H1 (cell line): Measurements from ENCODE around the gene CA5A. TPM values are rescaled to one million over a fixed set of nuclear protein-coding genes. Genes with fewer than 3 reads are reported as not detected.
A peak's percentile ranks its signal among the peaks of the same experiment; 100 is the strongest.
"Not testable (repeated sequence)": the region's sequence is repeated elsewhere in the genome, so short reads cannot be mapped to it uniquely, and the experiment has no call there.

ENCODE experiments used
- CTCF ChIA-PET: fragments of 300-600 bp; sonication (Branson Sonifier 250); formaldehyde crosslinking; loops from one replicate; lab custom pipeline; 2021; ENCODE audit not compliant: partially characterized antibody; lab: Charles Lee
- POLR2A ChIA-PET: fragments of 300-600 bp; sonication (Branson Sonifier 250); formaldehyde crosslinking; loops from one replicate; lab custom pipeline; 2021; ENCODE audit warnings: inconsistent platforms; ENCODE audit not compliant: partially characterized antibody; lab: Charles Lee
- DNase-seq, 2 experiments: peaks; one replicate each; pipeline versions ENCODE4 v3.0.0 to v3.0.0-alpha.2; 2010 to 2022; ENCODE audit warnings: low spot score in 2 of 2, low read depth in 1 of 2, mixed read lengths in 1 of 2
- FAIRE-seq: peaks from 2 replicates; lab custom pipeline; 2011; peaks lifted over from hg19 to GRCh38; lab: Jason Lieb, UNC
- H2AFZ ChIP-seq: 2 replicates; pipeline ENCODE4 v1.8.1; 2012; ENCODE audit warnings: low read length, inconsistent platforms
- H2AK5ac ChIP-seq: 2 replicates; pipeline ENCODE4 v1.6.1; 2013; ENCODE audit warnings: low read depth, low read length
- H2BK120ac ChIP-seq: replicated peaks from 2 replicates; pipeline ENCODE3; 2013; ENCODE audit warnings: low read depth, low read length, inconsistent platforms
- H2BK12ac ChIP-seq: 2 replicates; pipeline ENCODE4 v1.6.1; 2013; ENCODE audit warnings: low read depth, low read length
- H2BK15ac ChIP-seq: 2 replicates; pipeline ENCODE4 v1.6.1; 2013; ENCODE audit warnings: low read length
- H2BK20ac ChIP-seq: 2 replicates; pipeline ENCODE4 v1.6.1; 2013; ENCODE audit warnings: low read length
- H2BK5ac ChIP-seq: 2 replicates; pipeline ENCODE4 v1.6.1; 2013; ENCODE audit warnings: low read depth, low read length
- H3K14ac ChIP-seq: 2 replicates; pipeline ENCODE4 v1.6.1; 2013; ENCODE audit warnings: inconsistent platforms; ENCODE audit not compliant: insufficient read length
- H3K18ac ChIP-seq: 2 replicates; pipeline ENCODE4 v1.6.1; 2013; ENCODE audit warnings: low read length; ENCODE audit errors: extremely low read depth
- H3K23ac ChIP-seq: 2 replicates; pipeline ENCODE4 v1.6.1; 2013; ENCODE audit warnings: inconsistent platforms; ENCODE audit not compliant: insufficient read length
- H3K23me2 ChIP-seq: 2 replicates; pipeline ENCODE4 v1.6.1; 2013; ENCODE audit warnings: low read depth, low read length
- H3K27ac ChIP-seq: 2 replicates; pipeline ENCODE4 v1.6.1; 2011; ENCODE audit warnings: low read depth, low read length, inconsistent platforms
- H3K27me3 ChIP-seq, 4 experiments: replicated peaks in 1 of 4; 1 replicate in 1 of 4; 2 replicates in 3 of 4; pipeline versions ENCODE4 v1.6.1 to v1.8.1; 2011 to 2013; ENCODE audit warnings: low read length in 3 of 4, mild to moderate bottlenecking in 3 of 4, inconsistent platforms in 2 of 4, mixed read lengths in 2 of 4, moderate library complexity in 1 of 4; ENCODE audit not compliant: control insufficient read depth in 3 of 4, insufficient read depth in 3 of 4; ENCODE audit errors: extremely low read depth in 1 of 4
- H3K36me3 ChIP-seq, 4 experiments: 2 replicates each; pipeline versions ENCODE4 v1.6.1 to v1.8.1; 2011 to 2013; ENCODE audit warnings: mild to moderate bottlenecking in 4 of 4, low read length in 3 of 4, moderate library complexity in 2 of 4, control low read depth in 1 of 4, inconsistent platforms in 1 of 4; ENCODE audit not compliant: insufficient read depth in 4 of 4, control insufficient read depth in 2 of 4
- H3K4ac ChIP-seq: replicated peaks from 2 replicates; pipeline ENCODE3; 2013; ENCODE audit warnings: low read length, low read depth, mixed read lengths, inconsistent platforms; ENCODE audit not compliant: insufficient read length
- H3K4me1 ChIP-seq, 4 experiments: replicated peaks in 1 of 4; 1 replicate in 1 of 4; 2 replicates in 3 of 4; pipeline versions ENCODE4 v1.6.1 to v1.8.1; 2011 to 2013; ENCODE audit warnings: low read length in 3 of 4, inconsistent platforms in 2 of 4, mixed read lengths in 1 of 4; ENCODE audit not compliant: insufficient read depth in 4 of 4, control insufficient read depth in 3 of 4
- H3K4me2 ChIP-seq, 2 experiments: 2 replicates each; pipeline versions ENCODE4 v1.6.1 to v1.8.1; 2011 to 2013; ENCODE audit warnings: low read depth in 2 of 2, low read length in 2 of 2, control low read depth in 1 of 2, inconsistent platforms in 1 of 2, mild to moderate bottlenecking in 1 of 2; ENCODE audit not compliant: insufficient read depth in 1 of 2
- H3K4me3 ChIP-seq, 4 experiments: fragments of 200-600, 300-600 bp in 1 of 4; sonication (generic), shearing (Covaris generic), sonication (Bioruptor Twin) in 1 of 4; 2 replicates each; pipeline versions ENCODE4 v1.5.1 to v1.8.1; 2011 to 2016; ENCODE audit warnings: low read length in 4 of 4, low read depth in 3 of 4, control low read depth in 2 of 4, inconsistent platforms in 2 of 4, mild to moderate bottlenecking in 2 of 4, mixed read lengths in 1 of 4, moderate library complexity in 1 of 4; ENCODE audit not compliant: insufficient read depth in 2 of 4; ENCODE audit errors: extremely low read depth in 1 of 4
- H3K56ac ChIP-seq: replicated peaks from 2 replicates; pipeline ENCODE3; 2013; ENCODE audit warnings: low read depth, mild to moderate bottlenecking, mixed read lengths, low read length, inconsistent platforms; ENCODE audit not compliant: insufficient read length
- H3K79me1 ChIP-seq: 2 replicates; pipeline ENCODE4 v1.6.1; 2013; ENCODE audit warnings: low read depth, low read length, control low read depth
- H3K79me2 ChIP-seq, 2 experiments: 2 replicates each; pipeline versions ENCODE4 v1.6.1 to v1.8.1; 2012 to 2013; ENCODE audit warnings: low read length in 2 of 2, mild to moderate bottlenecking in 2 of 2, inconsistent platforms in 1 of 2; ENCODE audit not compliant: insufficient read depth in 2 of 2, control insufficient read depth in 1 of 2
- H3K9ac ChIP-seq, 4 experiments: replicated peaks in 1 of 4; 1 replicate in 1 of 4; 2 replicates in 3 of 4; pipeline versions ENCODE4 v1.6.1 to v1.8.1; 2011 to 2013; ENCODE audit warnings: low read depth in 3 of 4, low read length in 3 of 4, control low read depth in 2 of 4, mild to moderate bottlenecking in 2 of 4, moderate library complexity in 2 of 4, inconsistent platforms in 1 of 4; ENCODE audit errors: extremely low read depth in 1 of 4
- H3K9me3 ChIP-seq, 2 experiments: 2 replicates each; pipeline versions ENCODE4 v1.6.1 to v1.8.1; 2012 to 2013; ENCODE audit warnings: mild to moderate bottlenecking in 2 of 2, moderate library complexity in 2 of 2, control low read depth in 1 of 2, inconsistent platforms in 1 of 2, low read depth in 1 of 2, low read length in 1 of 2, mixed read lengths in 1 of 2; ENCODE audit not compliant: insufficient read depth in 2 of 2
- H4K20me1 ChIP-seq, 2 experiments: replicated peaks in 1 of 2; 2 replicates each; pipeline versions ENCODE3 to v1.8.1; 2011 to 2013; ENCODE audit warnings: inconsistent platforms in 2 of 2, low read length in 2 of 2, mild to moderate bottlenecking in 1 of 2; ENCODE audit not compliant: insufficient read depth in 2 of 2, control insufficient read depth in 1 of 2
- H4K5ac ChIP-seq: 2 replicates; pipeline ENCODE4 v1.6.1; 2013; ENCODE audit warnings: low read length, low read depth, mixed read lengths, inconsistent platforms; ENCODE audit not compliant: insufficient read length
- H4K8ac ChIP-seq: 2 replicates; pipeline ENCODE4 v1.8.0; 2013; ENCODE audit warnings: mild to moderate bottlenecking, moderate library complexity, low read length, inconsistent platforms; ENCODE audit not compliant: insufficient read depth; ENCODE audit errors: extremely low read depth
- H4K91ac ChIP-seq: replicated peaks from 2 replicates; pipeline ENCODE3; 2013; ENCODE audit warnings: low read length, mixed read lengths, inconsistent platforms; ENCODE audit not compliant: insufficient read length
- CTCF ChIP-seq, 3 experiments: IDR thresholded peaks; 1 replicate in 2 of 3; 2 replicates in 1 of 3; pipeline versions ENCODE4 v1.5.1 to v1.6.1; 2011; ENCODE audit warnings: low read length in 3 of 3, mild to moderate bottlenecking in 3 of 3, inconsistent platforms in 2 of 3, low read depth in 1 of 3, moderate library complexity in 1 of 3; ENCODE audit not compliant: insufficient read depth in 1 of 3; ENCODE audit errors: control extremely low read depth in 1 of 3
- EGR1 ChIP-seq: IDR thresholded peaks from 2 replicates; pipeline ENCODE4 v1.6.1; 2011; ENCODE audit warnings: low read depth, low read length, borderline replicate concordance
- RAD21 ChIP-seq, 2 experiments: IDR thresholded peaks in 1 of 2; conservative IDR thresholded peaks in 1 of 2; 2 replicates each; pipeline ENCODE4 v1.6.1; 2011; ENCODE audit warnings: low read depth in 2 of 2, low read length in 2 of 2, improper control_type of control experiment in 1 of 2, inconsistent platforms in 1 of 2, mild to moderate bottlenecking in 1 of 2, moderate library complexity in 1 of 2
- WGBS, 2 experiments: shearing (Covaris generic) in 1 of 2; methylation state at CpG; one replicate each; pipeline versions ENCODE4 v1.1.6 to v1.1.7; 2013 to 2015; ENCODE audit warnings: low lambda C conversion rate in 2 of 2, mixed read lengths in 2 of 2, inconsistent platforms in 1 of 2, low coverage in 1 of 2, missing lambda C conversion rate in 1 of 2; ENCODE audit not compliant: insufficient replicate concordance in 2 of 2, insufficient coverage in 1 of 2, insufficient read length in 1 of 2; ENCODE audit errors: extremely low coverage in 1 of 2, missing lambda C conversion rate in 1 of 2; 5-methylcytosine and 5-hydroxymethylcytosine counted together
- polyA plus RNA-seq, 7 experiments: library from polyadenylated mRNA; depleted of rRNA in 3 of 7; stranded (reverse) in 5 of 7; unstranded in 2 of 7; fragments of >200 nt in 5 of 7; fragments of 200-250 nt in 2 of 7; gene quantifications; 1 replicate in 5 of 7; 2 replicates in 1 of 7; 4 replicates in 1 of 7; pipeline versions ENCODE4 v1.2.1 to v1.2.3, GENCODE V29; 2011 to 2013; ENCODE audit warnings: missing spikeins in 2 of 7, mixed read lengths in 2 of 7
- total RNA-seq: library from RNA; stranded (reverse); fragmentation: NEBNext Ultra II Directional; extraction: Animal tissue kit (Norgen Biotek cat#: 25700); gene quantifications from 2 replicates; pipeline ENCODE4 v1.2.1, GENCODE V29; 2021

Gene CA5A
- total and polyA plus RNA-seq, 2 of the 8 experiments (the other 6 are each of a cell fraction or from before 2014, with no cell fraction given) = not detected

- H3K9me3 ChIP-seq, H3K27ac ChIP-seq, H4K5ac ChIP-seq, H4K20me1 ChIP-seq, H2BK15ac ChIP-seq, H2BK20ac ChIP-seq, H3K18ac ChIP-seq, H3K79me2 ChIP-seq, H2AFZ ChIP-seq, H3K9ac ChIP-seq, H4K91ac ChIP-seq, H3K23me2 ChIP-seq, H3K4me1 ChIP-seq, H3K36me3 ChIP-seq, H3K4ac ChIP-seq, H2AK5ac ChIP-seq, H3K27me3 ChIP-seq, H3K4me3 ChIP-seq, H3K14ac ChIP-seq, H2BK5ac ChIP-seq, H3K79me1 ChIP-seq, H3K23ac ChIP-seq, H4K8ac ChIP-seq, H2BK120ac ChIP-seq, H2BK12ac ChIP-seq, FAIRE-seq, H3K4me2 ChIP-seq, H3K56ac ChIP-seq: not testable (repeated sequence)
- ChIA-PET POLR2A (interaction anchor here (0.9 kb wide), 2 partner anchors 15 to 111 kb away, joined by 3 to 4 read pairs; no protein-coding TSS in a partner anchor), CTCF (interaction anchor here (0.9 to 3.4 kb wide), 9 partner anchors 14 to 124 kb away, joined by 3 to 21 read pairs (median 4); partner anchors contain the start of gene KLHDC4)
- DNase-seq = peak in 1 of 2 experiments; percentile 68
- 86% methylated on average over 10 of the region's 10 CpGs; no CpG with 5 or more reads in 1 of the 2 experiments for WGBS, 2 experiments
- TF ChIP-seq CTCF (IDR thresholded peaks at IDR 0.05; ENCODE audit: control extremely low read depth in 1 of 3, insufficient read depth in 1 of 3, low read depth in 1 of 3, low read length in 3 of 3) (peak; percentile 46 to 92 (median 66)), EGR1 (peak; percentile 96), RAD21 (IDR thresholded peaks at IDR 0.05 in 1 of 2, conservative IDR thresholded peaks at IDR 0.05 in 1 of 2; ENCODE audit: low read depth in 2 of 2, low read length in 2 of 2) (peak; percentile 64 to 69)
Observed at GRCh38 chr16:87889762-87890161, 46.6 kb downstream of the CA5A start.
